ENCODE data around the gene RAPGEF6. TPM values are rescaled to one million over a fixed set of nuclear protein-coding genes. Genes with fewer than 3 reads are reported as not detected.

Gene RAPGEF6
- total and polyA plus RNA-seq, 9 of the 15 experiments (the other 6 are each of a cell fraction or from before 2014, with no cell fraction given) = 2.7 to 23.4 (median 12.7) TPM

DNA sequence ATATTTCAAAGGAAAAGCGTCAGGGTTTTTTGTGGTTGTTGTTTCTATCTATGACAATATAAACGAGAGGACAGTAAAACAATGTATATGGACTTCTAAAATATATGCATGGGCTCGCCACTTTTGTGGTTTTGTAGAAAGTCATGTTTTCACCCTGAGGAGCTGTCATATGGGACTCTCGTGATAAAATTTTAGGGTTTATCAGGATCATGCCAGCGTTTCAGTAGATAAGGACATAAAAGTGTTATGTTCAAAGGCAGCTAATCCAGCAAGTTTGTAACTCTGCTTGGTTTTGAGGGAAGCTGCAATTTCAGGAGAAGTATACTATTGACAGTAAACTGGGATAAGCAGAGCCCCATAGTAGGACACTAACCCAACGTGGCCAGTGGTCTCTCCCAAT is 250.9 kb downstream of the RAPGEF6 start (continued):
- TF ChIP-seq, protein P1, sequence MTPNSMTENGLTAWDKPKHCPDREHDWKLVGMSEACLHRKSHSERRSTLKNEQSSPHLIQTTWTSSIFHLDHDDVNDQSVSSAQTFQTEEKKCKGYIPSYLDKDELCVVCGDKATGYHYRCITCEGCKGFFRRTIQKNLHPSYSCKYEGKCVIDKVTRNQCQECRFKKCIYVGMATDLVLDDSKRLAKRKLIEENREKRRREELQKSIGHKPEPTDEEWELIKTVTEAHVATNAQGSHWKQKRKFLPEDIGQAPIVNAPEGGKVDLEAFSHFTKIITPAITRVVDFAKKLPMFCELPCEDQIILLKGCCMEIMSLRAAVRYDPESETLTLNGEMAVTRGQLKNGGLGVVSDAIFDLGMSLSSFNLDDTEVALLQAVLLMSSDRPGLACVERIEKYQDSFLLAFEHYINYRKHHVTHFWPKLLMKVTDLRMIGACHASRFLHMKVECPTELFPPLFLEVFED (CRISPR knock-in tag; conservative IDR thresholded peaks at IDR 0.05) = no peak
- TF ChIP-seq, protein P2, sequence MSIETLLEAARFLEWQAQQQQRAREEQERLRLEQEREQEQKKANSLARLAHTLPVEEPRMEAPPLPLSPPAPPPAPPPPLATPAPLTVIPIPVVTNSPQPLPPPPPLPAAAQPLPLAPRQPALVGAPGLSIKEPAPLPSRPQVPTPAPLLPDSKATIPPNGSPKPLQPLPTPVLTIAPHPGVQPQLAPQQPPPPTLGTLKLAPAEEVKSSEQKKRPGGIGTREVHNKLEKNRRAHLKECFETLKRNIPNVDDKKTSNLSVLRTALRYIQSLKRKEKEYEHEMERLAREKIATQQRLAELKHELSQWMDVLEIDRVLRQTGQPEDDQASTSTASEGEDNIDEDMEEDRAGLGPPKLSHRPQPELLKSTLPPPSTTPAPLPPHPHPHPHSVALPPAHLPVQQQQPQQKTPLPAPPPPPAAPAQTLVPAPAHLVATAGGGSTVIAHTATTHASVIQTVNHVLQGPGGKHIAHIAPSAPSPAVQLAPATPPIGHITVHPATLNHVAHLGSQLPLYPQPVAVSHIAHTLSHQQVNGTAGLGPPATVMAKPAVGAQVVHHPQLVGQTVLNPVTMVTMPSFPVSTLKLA (conservative IDR thresholded peaks at IDR 0.05) = 0 out of 4 replicates have a peak, but pooled peaks of 1 of the 2 experiments have one; percentile 22
- TF ChIP-seq SMARCA4 (IDR thresholded peaks at IDR 0.05) (peak; percentile 64), MEIS2 (IDR thresholded peaks at IDR 0.05; ENCODE audit: partially characterized antibody) (peak; percentile 51), SOX6 (IDR thresholded peaks at IDR 0.05) (peak; percentile 63; the same call in 1 of the 2 replicates), PML (IDR thresholded peaks at IDR 0.05; ENCODE audit: low read length) (no peak), EZH2 (IDR thresholded peaks at IDR 0.05; ENCODE audit: borderline replicate concordance, low read depth, low read length) (no peak), TEAD4 (IDR thresholded peaks at IDR 0.05; ENCODE audit: low read length) (peak; percentile 71), TEAD4 (CRISPR knock-in tag; IDR thresholded peaks at IDR 0.05; ENCODE audit: borderline replicate concordance) (no peak)
- TF ChIP-seq, protein P3, sequence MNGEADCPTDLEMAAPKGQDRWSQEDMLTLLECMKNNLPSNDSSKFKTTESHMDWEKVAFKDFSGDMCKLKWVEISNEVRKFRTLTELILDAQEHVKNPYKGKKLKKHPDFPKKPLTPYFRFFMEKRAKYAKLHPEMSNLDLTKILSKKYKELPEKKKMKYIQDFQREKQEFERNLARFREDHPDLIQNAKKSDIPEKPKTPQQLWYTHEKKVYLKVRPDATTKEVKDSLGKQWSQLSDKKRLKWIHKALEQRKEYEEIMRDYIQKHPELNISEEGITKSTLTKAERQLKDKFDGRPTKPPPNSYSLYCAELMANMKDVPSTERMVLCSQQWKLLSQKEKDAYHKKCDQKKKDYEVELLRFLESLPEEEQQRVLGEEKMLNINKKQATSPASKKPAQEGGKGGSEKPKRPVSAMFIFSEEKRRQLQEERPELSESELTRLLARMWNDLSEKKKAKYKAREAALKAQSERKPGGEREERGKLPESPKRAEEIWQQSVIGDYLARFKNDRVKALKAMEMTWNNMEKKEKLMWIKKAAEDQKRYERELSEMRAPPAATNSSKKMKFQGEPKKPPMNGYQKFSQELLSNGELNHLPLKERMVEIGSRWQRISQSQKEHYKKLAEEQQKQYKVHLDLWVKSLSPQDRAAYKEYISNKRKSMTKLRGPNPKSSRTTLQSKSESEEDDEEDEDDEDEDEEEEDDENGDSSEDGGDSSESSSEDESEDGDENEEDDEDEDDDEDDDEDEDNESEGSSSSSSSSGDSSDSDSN (IDR thresholded peaks at IDR 0.05; ENCODE audit: borderline replicate concordance in 1 of 2, low read depth in 2 of 2, low read length in 2 of 2) = no peak
- TF ChIP-seq, protein P4, sequence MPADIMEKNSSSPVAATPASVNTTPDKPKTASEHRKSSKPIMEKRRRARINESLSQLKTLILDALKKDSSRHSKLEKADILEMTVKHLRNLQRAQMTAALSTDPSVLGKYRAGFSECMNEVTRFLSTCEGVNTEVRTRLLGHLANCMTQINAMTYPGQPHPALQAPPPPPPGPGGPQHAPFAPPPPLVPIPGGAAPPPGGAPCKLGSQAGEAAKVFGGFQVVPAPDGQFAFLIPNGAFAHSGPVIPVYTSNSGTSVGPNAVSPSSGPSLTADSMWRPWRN (IDR thresholded peaks at IDR 0.05; ENCODE audit: low read depth) = 0 out of 2 replicates have a peak, but pooled peaks have one; percentile 15

Data from K562 (cell line).